HepG2 (cell line): ENCODE measurements around the gene PRIMPOL. TPM values are rescaled to one million over a fixed set of nuclear protein-coding genes. Genes with fewer than 3 reads are reported as not detected.
A peak's percentile ranks its signal among the peaks of the same experiment; 100 is the strongest.

Experiments
- BCL3 ChIP-seq: sonication (generic); formaldehyde crosslinking; IDR thresholded peaks from 2 replicates; pipeline ENCODE4 v1.5.1; 2020; ENCODE audit warnings: mild to moderate bottlenecking, missing genetic modification reagents, moderate library complexity
- CCAR2 ChIP-seq: fragments of 200-400 bp; formaldehyde crosslinking; optimal IDR thresholded peaks from 2 replicates; pipeline ENCODE3; 2018; ENCODE audit warnings: low read depth, mild to moderate bottlenecking, low read length, moderate library complexity
- GZF1 ChIP-seq: sonication (generic); formaldehyde crosslinking; IDR thresholded peaks from 2 replicates; pipeline ENCODE4 v1.5.1; 2020; ENCODE audit warnings: mild to moderate bottlenecking, missing genetic modification reagents
- HCFC1 ChIP-seq: fragments of 150-350 bp; IDR thresholded peaks from 2 replicates; pipeline ENCODE4 v1.6.1; 2014; ENCODE audit warnings: low read depth, low read length
- HMGXB4 ChIP-seq, 2 experiments: sonication (generic) in 1 of 2; formaldehyde crosslinking in 1 of 2; IDR thresholded peaks; 2 replicates each; pipeline versions ENCODE4 v1.4.0 to v1.6.1; 2018 to 2020; ENCODE audit warnings: missing genetic modification reagents in 2 of 2, borderline replicate concordance in 1 of 2, low read depth in 1 of 2, mild to moderate bottlenecking in 1 of 2, missing biosample characterization in 1 of 2
- HOXA9 ChIP-seq: sonication (generic); formaldehyde crosslinking; IDR thresholded peaks from 2 replicates; pipeline ENCODE4 v1.8.1; 2022; ENCODE audit warnings: missing genetic modification reagents, mild to moderate bottlenecking, moderate library complexity, borderline replicate concordance
- KLF6 ChIP-seq: IDR thresholded peaks from 2 replicates; pipeline ENCODE4 v1.8.0; 2016; ENCODE audit warnings: missing biosample characterization, missing genetic modification reagents
- KLF9 ChIP-seq: IDR thresholded peaks from 2 replicates; pipeline ENCODE4 v1.6.1; 2016; ENCODE audit warnings: low read depth
- NAIF1 ChIP-seq: sonication (generic); formaldehyde crosslinking; IDR thresholded peaks from 2 replicates; pipeline ENCODE4 v1.5.0; 2020; ENCODE audit warnings: mild to moderate bottlenecking, missing genetic modification reagents, borderline replicate concordance
- NFATC3 ChIP-seq: sonication (generic); formaldehyde crosslinking; IDR thresholded peaks from 2 replicates; pipeline ENCODE4 v1.5.1; 2020; ENCODE audit warnings: mild to moderate bottlenecking, missing genetic modification reagents
- NFKBIZ ChIP-seq: IDR thresholded peaks from 2 replicates; pipeline ENCODE4 v1.6.1; 2018; ENCODE audit warnings: missing genetic modification reagents, missing compliant biosample characterization
- NR2F2 ChIP-seq: IDR thresholded peaks from 2 replicates; pipeline ENCODE4 v1.6.1; 2012; ENCODE audit warnings: low read depth, inconsistent platforms, borderline replicate concordance
- PLRG1 ChIP-seq: fragments of 450-650 bp; conservative IDR thresholded peaks from 2 replicates; pipeline ENCODE4 v1.6.1; 2016
- PREB ChIP-seq: sonication (generic); formaldehyde crosslinking; IDR thresholded peaks from 2 replicates; pipeline ENCODE4 v1.4.0; 2020; ENCODE audit warnings: missing genetic modification reagents
- SIN3B ChIP-seq: fragments of 150-350 bp; IDR thresholded peaks from 2 replicates; pipeline ENCODE4 v1.6.1; 2014; ENCODE audit warnings: low read length
- SOX13 ChIP-seq, 3 experiments: fragments of 450-650 bp in 1 of 3; sonication (generic) in 1 of 3; formaldehyde crosslinking in 1 of 3; IDR thresholded peaks in 2 of 3; conservative IDR thresholded peaks in 1 of 3; 2 replicates each; pipeline versions ENCODE4 v1.5.0 to v1.6.1; 2016 to 2020; ENCODE audit warnings: antibody characterized with exemption in 1 of 3, mild to moderate bottlenecking in 1 of 3, missing compliant biosample characterization in 1 of 3, missing genetic modification reagents in 1 of 3, moderate library complexity in 1 of 3
- U2AF2 ChIP-seq: fragments of 200-400 bp; formaldehyde crosslinking; IDR thresholded peaks from 2 replicates; pipeline ENCODE4 v1.6.1; 2017; ENCODE audit warnings: low read depth, mild to moderate bottlenecking, low read length
- ZNF136 ChIP-seq: sonication (generic); formaldehyde crosslinking; IDR thresholded peaks from 2 replicates; pipeline ENCODE4 v1.8.1; 2022; ENCODE audit warnings: low read depth, mild to moderate bottlenecking, moderate library complexity, missing genetic modification reagents
- ZNF260 ChIP-seq: sonication (generic); formaldehyde crosslinking; IDR thresholded peaks from 2 replicates; pipeline ENCODE4 v1.4.0; 2020; ENCODE audit warnings: missing genetic modification reagents, low read depth, mild to moderate bottlenecking, borderline replicate concordance
- ZNF34 ChIP-seq: sonication (generic); formaldehyde crosslinking; IDR thresholded peaks from 2 replicates; pipeline ENCODE4 v1.4.0; 2020; ENCODE audit warnings: mild to moderate bottlenecking, missing genetic modification reagents, borderline replicate concordance
- ZNF503 ChIP-seq: sonication (generic); formaldehyde crosslinking; IDR thresholded peaks from 2 replicates; pipeline ENCODE4 v1.4.0; 2020; ENCODE audit warnings: missing genetic modification reagents
- ZNF570 ChIP-seq: sonication (generic); formaldehyde crosslinking; IDR thresholded peaks from 2 replicates; pipeline ENCODE4 v1.4.0; 2020; ENCODE audit warnings: mild to moderate bottlenecking, missing genetic modification reagents, borderline replicate concordance
- polyA plus RNA-seq, 8 experiments: library from polyadenylated mRNA; depleted of rRNA in 3 of 8; stranded (reverse) in 7 of 8; unstranded in 1 of 8; fragments of >200 nt; fragmentation: Illumina TruSeq in 4 of 8; extraction: Trizol in 4 of 8; gene quantifications; 2 replicates each; pipeline versions ENCODE4 v1.2.1 to v1.2.3, GENCODE V29; 2011 to 2016; ENCODE audit warnings: low read depth in 4 of 8, missing spikeins in 1 of 8, mixed read lengths in 1 of 8; ENCODE audit not compliant: insufficient read depth in 1 of 8
- total RNA-seq, 5 experiments: library from RNA; depleted of rRNA; stranded (reverse); fragments of >200 nt; fragmentation: Illumina TruSeq; extraction: Trizol; gene quantifications; 2 replicates each; pipeline ENCODE4 v1.2.3, GENCODE V29; 2016; ENCODE audit warnings: low read depth in 1 of 5

The PRIMPOL gene
- total and polyA plus RNA-seq, 2 of the 13 experiments (the other 11 are each of a cell fraction or from before 2014, with no cell fraction given) = 7.3 to 11.0 TPM

GRCh38 chr4:184733654-184734524 lies 84.4 kb downstream of the PRIMPOL start, which contains the start of gene CENPU (continued):
- 0 out of 2 replicates have a peak, but pooled peaks have one; percentile 17 for TF ChIP-seq SOX13 (IDR thresholded peaks at IDR 0.05)
- peak in 1 of 2 experiments; percentile 74; a peak in 2 of 4 replicates for TF ChIP-seq SOX13 (CRISPR knock-in tag; conservative IDR thresholded peaks at IDR 0.05 in 1 of 2, IDR thresholded peaks at IDR 0.05 in 1 of 2)
- TF ChIP-seq BCL3 (CRISPR knock-in tag) = peak; percentile 95; the same call in 1 of the 2 replicates
- TF ChIP-seq NR2F2 = no peak; the same call in 1 of the 2 replicates
- TF ChIP-seq CCAR2 = peak; percentile 75
- peak; percentile 89; the same call in 1 of the 2 replicates for TF ChIP-seq ZNF34 (CRISPR knock-in tag)
- TF ChIP-seq GZF1 (CRISPR knock-in tag) = peak; percentile 70; the same call in 1 of the 2 replicates
- peak; percentile 88 for TF ChIP-seq HOXA9 (CRISPR knock-in tag)
- TF ChIP-seq KLF6 (CRISPR knock-in tag) = peak; percentile 99
- peak; percentile 89 to 90 for TF ChIP-seq HMGXB4 (CRISPR knock-in tag; IDR thresholded peaks at IDR 0.05; ENCODE audit: borderline replicate concordance in 1 of 2, low read depth in 1 of 2)
- no peak for TF ChIP-seq ZNF570 (CRISPR knock-in tag)
- TF ChIP-seq U2AF2 = peak; percentile 80; the same call in 1 of the 2 replicates
- no peak for TF ChIP-seq PLRG1
- TF ChIP-seq NAIF1 (CRISPR knock-in tag) = peak; percentile 81; the same call in 1 of the 2 replicates
- TF ChIP-seq ZNF136 (CRISPR knock-in tag) = peak; percentile 99
- TF ChIP-seq PREB (CRISPR knock-in tag) = peak; percentile 20; the same call in 1 of the 2 replicates
- peak; percentile 92 for TF ChIP-seq NFKBIZ (CRISPR knock-in tag)
- TF ChIP-seq ZNF260 = no peak
- peak; percentile 93 for TF ChIP-seq ZNF503 (CRISPR knock-in tag)
- peak; percentile 93; the same call in 1 of the 2 replicates for TF ChIP-seq NFATC3
- peak; percentile 93 for TF ChIP-seq SIN3B
- TF ChIP-seq HCFC1 = peak; percentile 48; the same call in 1 of the 2 replicates
- peak; percentile 71 for TF ChIP-seq KLF9 (CRISPR knock-in tag)
